SK-N-SH treated with all-trans-retinoic acid at 6 μM for 48 hours (cell line): Measurements from ENCODE around the gene TBCA.
"Not testable (repeated sequence)": the region's sequence is repeated elsewhere in the genome, so short reads cannot be mapped to it uniquely, and the experiment has no call there.

Experiments used
- ATAC-seq: fragments of 200-7000 bp; cut with Tn5 transposase; 3 replicates; pipeline ENCODE4 v1.9.1; 2020; ENCODE audit warnings: mild to moderate bottlenecking, moderate library complexity
- ARNTL ChIP-seq: fragments of 450-650 bp; formaldehyde crosslinking; IDR thresholded peaks from 2 replicates; pipeline ENCODE4 v1.5.0; 2020; ENCODE audit warnings: low read depth, mild to moderate bottlenecking, moderate library complexity, borderline replicate concordance
- BACH2 ChIP-seq: fragments of 250-450 bp; sonication (Bioruptor Pico); IDR thresholded peaks from 2 replicates; pipeline ENCODE4 v1.9.0; 2021; ENCODE audit warnings: mild to moderate bottlenecking, borderline replicate concordance
- CREB5 ChIP-seq: fragments of 250-450 bp; sonication (Bioruptor Pico); IDR thresholded peaks from 2 replicates; pipeline ENCODE4 v1.5.1; 2020; ENCODE audit warnings: low read depth, mild to moderate bottlenecking, moderate library complexity
- ESRRG ChIP-seq: fragments of 250-450 bp; sonication (Bioruptor Pico); IDR thresholded peaks from 2 replicates; pipeline ENCODE4 v1.6.1; 2021; ENCODE audit warnings: mild to moderate bottlenecking
- GLIS3 ChIP-seq: fragments of 250-450 bp; sonication (Bioruptor Pico); IDR thresholded peaks from 2 replicates; pipeline ENCODE4 v1.5.0; 2020; ENCODE audit warnings: mild to moderate bottlenecking, moderate library complexity
- OSR1 ChIP-seq: fragments of 250-450 bp; sonication (Bioruptor Pico); IDR thresholded peaks from 2 replicates; pipeline ENCODE4 v1.8.0; 2022; ENCODE audit warnings: moderate library complexity, mild to moderate bottlenecking, inconsistent platforms
- PATZ1 ChIP-seq: fragments of 250-450 bp; sonication (Bioruptor Pico); IDR thresholded peaks from 2 replicates; pipeline ENCODE4 v1.8.0; 2020; ENCODE audit warnings: mild to moderate bottlenecking, moderate library complexity, borderline replicate concordance
- POU6F1 ChIP-seq: fragments of 250-450 bp; sonication (Bioruptor Pico); IDR thresholded peaks from 2 replicates; pipeline ENCODE4 v1.8.0; 2021; ENCODE audit warnings: low read depth, mild to moderate bottlenecking, moderate library complexity, borderline replicate concordance
- PPARA ChIP-seq: fragments of 250-450 bp; sonication (Bioruptor Pico); IDR thresholded peaks from 2 replicates; pipeline ENCODE4 v1.5.0; 2020; ENCODE audit warnings: mild to moderate bottlenecking, borderline replicate concordance
- RARB ChIP-seq: fragments of 250-450 bp; sonication (Bioruptor Pico); IDR thresholded peaks from 2 replicates; pipeline ENCODE4 v1.8.0; 2021; ENCODE audit warnings: mild to moderate bottlenecking, moderate library complexity
- SNAI2 ChIP-seq: fragments of 250-450 bp; sonication (Bioruptor Pico); IDR thresholded peaks from 2 replicates; pipeline ENCODE4 v1.5.0; 2020; ENCODE audit warnings: mild to moderate bottlenecking, moderate library complexity
- TCF4 ChIP-seq: fragments of 250-450 bp; sonication (Bioruptor Pico); IDR thresholded peaks from 2 replicates; pipeline ENCODE4 v1.8.0; 2021; ENCODE audit warnings: mild to moderate bottlenecking, moderate library complexity, borderline replicate concordance
- TSHZ2 ChIP-seq: fragments of 250-450 bp; sonication (Bioruptor Pico); IDR thresholded peaks from 2 replicates; pipeline ENCODE4 v1.5.0; 2020; ENCODE audit warnings: mild to moderate bottlenecking, moderate library complexity
- ZC3H10 ChIP-seq: fragments of 250-450 bp; sonication (Bioruptor Pico); IDR thresholded peaks from 2 replicates; pipeline ENCODE4 v1.5.1; 2021; ENCODE audit warnings: mild to moderate bottlenecking, moderate library complexity
- ZFP30 ChIP-seq: fragments of 450-650 bp; formaldehyde crosslinking; IDR thresholded peaks from 2 replicates; pipeline ENCODE4 v1.5.0; 2022; ENCODE audit warnings: mild to moderate bottlenecking, moderate library complexity
- ZNF565 ChIP-seq: fragments of 450-650 bp; formaldehyde crosslinking; conservative IDR thresholded peaks from 2 replicates; pipeline ENCODE4 v1.5.0; 2020; ENCODE audit warnings: low read depth, mild to moderate bottlenecking, moderate library complexity
- ZNF70 ChIP-seq: fragments of 450-650 bp; formaldehyde crosslinking; IDR thresholded peaks from 2 replicates; pipeline ENCODE4 v1.5.0; 2020; ENCODE audit warnings: mild to moderate bottlenecking, moderate library complexity
- ZNF8 ChIP-seq: fragments of 450-650 bp; formaldehyde crosslinking; IDR thresholded peaks from 2 replicates; pipeline ENCODE4 v1.5.0; 2020; ENCODE audit warnings: mild to moderate bottlenecking, moderate library complexity
- TF ChIP-seq, protein P1 (sequence below): fragments of 250-450 bp; sonication (Bioruptor Pico); IDR thresholded peaks from 2 replicates; pipeline ENCODE4 v1.5.1; 2021; ENCODE audit warnings: mild to moderate bottlenecking, moderate library complexity

TBCA gene

GRCh38 chr5:77707791-77708190, 68.3 kb downstream of the TBCA start (continued):
- no peak for TF ChIP-seq PATZ1

GRCh38 chr5:77699569-77699968, 76.6 kb downstream of the TBCA start:
- not testable (repeated sequence) for ATAC-seq

DNA sequence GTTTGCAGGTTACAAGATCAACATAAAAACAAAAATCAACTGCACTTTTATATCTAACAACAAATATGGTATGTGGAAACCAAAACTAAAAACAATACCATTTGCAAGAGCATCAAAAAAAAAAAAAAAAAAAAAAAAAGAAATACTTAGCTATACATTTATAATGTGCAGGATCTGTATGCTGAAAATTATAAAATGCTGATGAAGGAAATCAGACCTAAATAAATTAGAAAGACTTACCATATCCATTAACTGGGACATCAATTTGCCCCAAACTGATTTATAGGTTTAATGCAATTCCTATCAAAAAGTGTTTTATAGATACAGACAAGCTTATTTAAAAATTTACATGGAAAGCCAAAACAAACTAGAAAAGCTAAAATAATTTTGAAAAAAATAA, 77.2 kb downstream of the TBCA start:
- no peak for ATAC-seq

GRCh38 chr5:77697692-77698091, 78.4 kb downstream of the TBCA start:
- TF ChIP-seq BACH2 (CRISPR knock-in tag) (no peak), RARB (no peak), ZNF8 (CRISPR knock-in tag) (no peak), POU6F1 (CRISPR knock-in tag) (no peak), CREB5 (no peak), PPARA (no peak), ARNTL (CRISPR knock-in tag) (no peak), ZNF565 (CRISPR knock-in tag) (no peak), ZFP30 (CRISPR knock-in tag) (no peak), ESRRG (CRISPR knock-in tag) (no peak), ZC3H10 (no peak), TCF4 (CRISPR knock-in tag) (no peak), OSR1 (CRISPR knock-in tag) (no peak), TSHZ2 (CRISPR knock-in tag) (no peak)
- TF ChIP-seq, protein P1, sequence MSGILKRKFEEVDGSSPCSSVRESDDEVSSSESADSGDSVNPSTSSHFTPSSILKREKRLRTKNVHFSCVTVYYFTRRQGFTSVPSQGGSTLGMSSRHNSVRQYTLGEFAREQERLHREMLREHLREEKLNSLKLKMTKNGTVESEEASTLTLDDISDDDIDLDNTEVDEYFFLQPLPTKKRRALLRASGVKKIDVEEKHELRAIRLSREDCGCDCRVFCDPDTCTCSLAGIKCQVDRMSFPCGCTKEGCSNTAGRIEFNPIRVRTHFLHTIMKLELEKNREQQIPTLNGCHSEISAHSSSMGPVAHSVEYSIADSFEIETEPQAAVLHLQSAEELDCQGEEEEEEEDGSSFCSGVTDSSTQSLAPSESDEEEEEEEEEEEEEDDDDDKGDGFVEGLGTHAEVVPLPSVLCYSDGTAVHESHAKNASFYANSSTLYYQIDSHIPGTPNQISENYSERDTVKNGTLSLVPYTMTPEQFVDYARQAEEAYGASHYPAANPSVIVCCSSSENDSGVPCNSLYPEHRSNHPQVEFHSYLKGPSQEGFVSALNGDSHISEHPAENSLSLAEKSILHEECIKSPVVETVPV (CRISPR knock-in tag), result no peak
- ATAC-seq, result no peak

More for the DNA sequence above, 77.2 kb downstream of the TBCA start:
- TF ChIP-seq SNAI2 (no peak), ZNF70 (CRISPR knock-in tag) (no peak), TCF4 (CRISPR knock-in tag) (no peak), ESRRG (CRISPR knock-in tag) (no peak)

DNA sequence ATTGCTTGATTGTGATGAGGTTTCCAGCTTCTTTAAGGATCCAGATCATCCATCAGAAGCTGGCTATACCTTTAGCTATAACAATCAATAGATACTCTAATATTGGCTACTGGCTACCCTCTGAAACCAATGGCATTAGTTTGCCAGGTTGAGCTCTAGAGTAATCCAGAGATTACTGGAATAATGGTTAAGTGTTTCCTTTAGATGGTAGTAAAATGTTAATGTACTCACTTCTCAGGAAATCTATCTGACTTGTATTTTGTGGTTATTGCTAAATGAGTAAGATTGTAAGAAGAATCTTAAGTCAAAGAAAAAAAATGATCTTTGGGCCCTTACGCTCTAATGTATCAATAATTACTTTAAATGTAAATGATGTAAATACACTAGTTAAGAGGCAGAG, 80.0 kb downstream of the TBCA start:
- TF ChIP-seq ZNF565 (CRISPR knock-in tag) (no peak), BACH2 (CRISPR knock-in tag) (no peak), GLIS3 (CRISPR knock-in tag) (no peak), ARNTL (CRISPR knock-in tag) (no peak)
- no peak for ATAC-seq
